ENCODE data around the gene RNFT2.

DNA sequence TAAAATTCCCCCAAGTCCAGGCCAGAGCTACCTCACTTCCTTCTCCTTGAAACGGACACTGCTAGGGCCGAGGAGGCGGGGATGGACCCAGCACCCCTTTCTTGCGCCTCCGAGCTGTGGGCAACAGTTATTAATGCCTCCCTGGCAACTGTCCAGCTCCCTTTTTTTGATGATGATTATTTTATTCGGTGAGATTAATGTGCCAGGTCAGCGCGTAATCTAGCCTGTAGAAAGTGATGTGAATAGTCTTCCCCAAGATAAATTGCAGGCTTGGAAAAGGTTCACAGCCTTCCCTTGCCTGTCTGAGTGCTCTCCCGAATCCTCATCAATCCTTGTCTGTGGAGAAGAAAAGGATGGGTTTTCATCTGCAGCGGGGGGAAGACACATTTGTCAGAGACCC lies 54.3 kb downstream of the RNFT2 start:
- TF ChIP-seq, protein P1, sequence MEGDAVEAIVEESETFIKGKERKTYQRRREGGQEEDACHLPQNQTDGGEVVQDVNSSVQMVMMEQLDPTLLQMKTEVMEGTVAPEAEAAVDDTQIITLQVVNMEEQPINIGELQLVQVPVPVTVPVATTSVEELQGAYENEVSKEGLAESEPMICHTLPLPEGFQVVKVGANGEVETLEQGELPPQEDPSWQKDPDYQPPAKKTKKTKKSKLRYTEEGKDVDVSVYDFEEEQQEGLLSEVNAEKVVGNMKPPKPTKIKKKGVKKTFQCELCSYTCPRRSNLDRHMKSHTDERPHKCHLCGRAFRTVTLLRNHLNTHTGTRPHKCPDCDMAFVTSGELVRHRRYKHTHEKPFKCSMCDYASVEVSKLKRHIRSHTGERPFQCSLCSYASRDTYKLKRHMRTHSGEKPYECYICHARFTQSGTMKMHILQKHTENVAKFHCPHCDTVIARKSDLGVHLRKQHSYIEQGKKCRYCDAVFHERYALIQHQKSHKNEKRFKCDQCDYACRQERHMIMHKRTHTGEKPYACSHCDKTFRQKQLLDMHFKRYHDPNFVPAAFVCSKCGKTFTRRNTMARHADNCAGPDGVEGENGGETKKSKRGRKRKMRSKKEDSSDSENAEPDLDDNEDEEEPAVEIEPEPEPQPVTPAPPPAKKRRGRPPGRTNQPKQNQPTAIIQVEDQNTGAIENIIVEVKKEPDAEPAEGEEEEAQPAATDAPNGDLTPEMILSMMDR (IDR thresholded peaks at IDR 0.05), result no peak
- TF ChIP-seq POLR2A (IDR thresholded peaks at IDR 0.05), result no peak

Data from esophagus squamous epithelium (tissue), 4 donors.